GM18505 (cell line): ENCODE data around the gene KARS1.

Source experiments
- ATAC-seq: cut with Tn5 transposase; IDR thresholded peaks from one replicate; pipeline ENCODE4 v1.9.1; 2021; ENCODE audit not compliant: unreplicated experiment
- POLR2A ChIP-seq: IDR thresholded peaks from 4 replicates; pipeline ENCODE4 v1.6.1; 2011; ENCODE audit warnings: borderline replicate concordance; ENCODE audit not compliant: insufficient read depth, insufficient read length; ENCODE audit errors: extremely low read depth

KARS1 gene

DNA sequence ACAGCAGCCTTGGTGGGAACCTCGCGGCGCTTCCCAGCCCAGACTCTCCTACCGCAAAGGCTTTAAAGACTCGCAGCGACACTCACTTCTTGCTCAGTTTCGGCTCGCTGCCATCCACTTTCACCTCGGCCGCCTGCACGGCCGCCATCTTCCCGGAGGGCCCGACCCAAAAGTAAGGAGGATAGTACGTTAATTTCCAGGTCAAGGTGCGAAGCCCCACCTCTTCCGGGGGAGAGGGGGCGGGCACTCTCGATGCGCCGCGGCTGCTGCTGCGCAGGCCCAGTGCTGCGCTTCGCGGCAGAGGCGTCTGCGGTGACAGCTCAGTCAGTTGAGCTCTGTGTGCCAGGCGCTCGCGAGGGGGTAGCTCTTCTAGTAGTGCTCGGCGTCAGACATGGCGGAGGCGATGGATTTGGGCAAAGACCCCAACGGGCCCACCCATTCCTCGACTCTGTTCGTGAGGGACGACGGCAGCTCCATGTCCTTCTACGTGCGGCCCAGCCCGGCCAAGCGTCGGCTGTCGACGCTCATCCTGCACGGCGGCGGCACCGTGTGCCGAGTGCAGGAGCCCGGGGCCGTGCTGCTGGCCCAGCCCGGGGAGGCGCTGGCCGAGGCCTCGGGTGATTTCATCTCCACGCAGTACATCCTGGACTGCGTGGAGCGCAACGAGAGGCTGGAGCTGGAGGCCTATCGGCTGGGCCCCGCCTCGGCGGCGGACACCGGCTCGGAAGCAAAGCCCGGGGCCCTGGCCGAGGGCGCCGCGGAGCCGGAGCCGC lies at the start of gene KARS1, which contains the start of gene TERF2IP:
Gene KARS1 (minus strand): TSS at position 174 of the 773 bp plus-strand sequence. CDS start 26 bp downstream, at position 148.
Gene TERF2IP (plus strand): TSS at position 282 of the 773 bp plus-strand sequence. CDS start 110 bp downstream, at position 392.
- peak; percentile 95 for TF ChIP-seq POLR2A

DNA sequence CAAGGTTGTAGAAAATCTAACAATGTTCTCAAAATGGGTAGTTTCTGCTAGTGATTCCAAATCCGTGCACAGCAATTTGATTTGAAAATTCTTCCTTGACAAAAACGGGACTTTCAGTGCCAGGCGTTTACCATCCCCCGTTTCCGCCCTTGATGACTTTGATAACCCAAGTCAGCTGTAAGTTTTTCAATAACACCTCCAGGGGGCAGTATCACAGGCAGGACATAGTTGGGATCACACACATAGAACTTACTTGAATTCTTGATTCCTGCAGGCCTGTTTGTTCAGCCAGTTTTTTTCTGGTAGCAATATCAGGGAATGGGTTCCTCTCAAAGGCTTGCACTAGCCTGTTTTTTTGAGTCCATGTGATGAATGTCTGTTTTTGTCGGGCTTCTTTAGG lies 48.2 kb upstream of the KARS1 start:
- TF ChIP-seq POLR2A = no peak
- ATAC-seq = no peak

More for the DNA sequence above, at the start of gene KARS1, which contains the start of gene TERF2IP:
- peak; percentile 80 for ATAC-seq

DNA sequence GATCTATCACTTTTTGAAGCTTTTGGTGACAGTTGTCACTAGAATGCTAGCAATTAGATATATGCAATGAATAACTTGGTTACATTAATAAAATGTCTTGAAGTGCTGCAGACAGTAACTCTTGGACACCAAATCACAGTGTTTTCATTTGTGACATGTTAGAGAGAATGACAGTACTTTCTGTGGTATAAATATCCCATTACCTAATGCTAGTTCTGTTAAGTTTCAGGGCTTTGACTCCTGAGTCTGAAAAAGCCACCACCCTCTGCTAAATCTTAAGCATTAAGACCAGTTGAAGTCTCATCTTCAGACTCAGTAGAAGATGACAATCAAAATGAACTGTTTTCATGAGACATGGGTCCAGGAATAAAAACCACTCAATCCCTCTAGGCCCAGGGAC lies 39.9 kb upstream of the KARS1 start:
- no peak for ATAC-seq
- no peak for TF ChIP-seq POLR2A

- TF ChIP-seq POLR2A = no peak
- ATAC-seq = no peak
Measured at GRCh38 chr16:75682308-75682707, 34.8 kb upstream of the KARS1 start.

- no peak for TF ChIP-seq POLR2A
- no peak for ATAC-seq
Measured at GRCh38 chr16:75679366-75679765, 31.9 kb upstream of the KARS1 start.

- ATAC-seq = no peak
- TF ChIP-seq POLR2A = no peak
Measured at GRCh38 chr16:75676909-75677308, 29.4 kb upstream of the KARS1 start, which contains the start of gene CPHXL2. Gene CPHXL2 (minus strand): TSS chr16:75677009. CDS start chr16:75676999, 10 bp downstream.

- no peak for ATAC-seq
- no peak for TF ChIP-seq POLR2A
Measured at GRCh38 chr16:75667503-75667902, 20.0 kb upstream of the KARS1 start.

DNA sequence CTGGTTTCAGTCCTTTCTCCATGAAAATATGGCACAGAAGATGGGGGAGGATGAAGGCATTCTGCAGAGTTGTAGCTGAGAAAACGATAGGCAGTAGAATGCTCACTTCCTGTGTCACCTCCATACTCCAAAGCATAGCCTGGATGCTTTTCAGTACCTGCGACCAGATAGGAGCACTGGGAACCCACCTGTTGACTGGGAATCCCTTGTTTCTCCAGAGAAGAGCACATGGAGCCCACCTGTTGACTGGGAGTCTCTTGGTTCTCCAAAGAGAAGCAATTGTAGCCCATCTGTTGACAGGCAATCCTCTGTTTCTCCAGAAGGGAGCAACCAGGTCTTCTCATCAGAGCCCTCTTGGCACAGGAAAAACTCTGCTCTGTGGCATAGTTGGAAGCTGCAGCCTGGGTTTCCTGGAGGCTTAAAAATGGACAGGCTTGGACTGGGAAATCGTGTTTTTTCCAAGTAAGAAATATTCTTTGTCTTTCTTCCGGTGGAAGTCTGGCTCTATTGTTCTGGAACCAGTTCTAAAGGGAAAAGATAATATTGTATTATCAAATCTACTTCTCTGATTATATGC lies 13.3 kb upstream of the KARS1 start:
- TF ChIP-seq POLR2A = no peak
- no peak for ATAC-seq

DNA sequence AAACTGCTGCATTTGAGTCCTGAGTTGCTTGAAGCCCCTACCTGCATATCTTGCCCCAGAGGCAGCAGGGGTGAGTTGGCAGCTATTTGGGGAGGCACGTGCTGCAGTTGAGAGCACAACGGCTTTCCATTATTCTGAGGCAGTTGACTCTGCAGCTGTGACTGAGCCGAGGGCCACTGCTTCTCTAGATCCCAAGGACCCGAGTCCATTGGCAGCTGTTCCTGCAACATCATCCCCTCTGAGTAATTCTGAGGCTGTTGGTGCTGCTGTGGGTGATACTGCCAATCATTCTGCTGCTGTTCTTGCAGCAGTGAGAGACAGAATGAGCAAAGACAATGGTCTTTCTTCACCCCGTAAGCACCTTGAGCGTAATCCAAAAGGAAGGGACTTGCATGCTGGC lies 12.9 kb upstream of the KARS1 start:
- TF ChIP-seq POLR2A = no peak
- no peak for ATAC-seq

- no peak for ATAC-seq
- no peak for TF ChIP-seq POLR2A
Measured at GRCh38 chr16:75658175-75658574, 10.7 kb upstream of the KARS1 start.

DNA sequence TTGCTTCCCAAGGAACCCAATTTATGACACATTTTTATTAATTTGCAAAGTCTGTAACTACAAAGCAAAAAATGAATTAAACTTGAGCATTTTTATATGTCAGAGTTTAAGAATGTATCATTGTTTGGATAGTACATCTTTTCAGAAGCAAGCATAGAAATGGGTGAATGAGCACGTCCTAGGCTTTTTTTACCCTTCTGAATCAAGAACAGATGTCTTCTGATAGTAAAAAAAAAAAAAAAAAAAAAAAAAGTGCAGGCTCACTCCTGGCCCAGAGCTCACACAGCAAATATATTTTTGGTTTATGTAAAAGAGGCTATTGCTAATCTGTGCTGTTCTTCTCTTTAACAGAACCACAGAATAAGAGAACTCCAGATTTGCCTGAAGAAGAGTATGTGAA lies 6.5 kb upstream of the KARS1 start:
- ATAC-seq = no peak
- no peak for TF ChIP-seq POLR2A

GRCh38 chr16:75648265-75649076 lies 1.0 kb upstream of the KARS1 start:
- peak; percentile 39 for ATAC-seq
- TF ChIP-seq POLR2A = peak; percentile 67

GRCh38 chr16:75647112-75647491 lies 363 bp downstream of the KARS1 start:
- no peak for TF ChIP-seq POLR2A
- ATAC-seq = peak; percentile 22

- no peak for ATAC-seq
- TF ChIP-seq POLR2A = no peak
Measured at GRCh38 chr16:75644240-75645012, 3.0 kb downstream of the KARS1 start.

- TF ChIP-seq POLR2A = no peak
- no peak for ATAC-seq
Measured at GRCh38 chr16:75640598-75640997, 6.9 kb downstream of the KARS1 start.
